Measurements from ENCODE around the gene SLC35G4.
"Not testable (repeated sequence)": the region's sequence is repeated elsewhere in the genome, so short reads cannot be mapped to it uniquely, and the experiment has no call there.

DNA sequence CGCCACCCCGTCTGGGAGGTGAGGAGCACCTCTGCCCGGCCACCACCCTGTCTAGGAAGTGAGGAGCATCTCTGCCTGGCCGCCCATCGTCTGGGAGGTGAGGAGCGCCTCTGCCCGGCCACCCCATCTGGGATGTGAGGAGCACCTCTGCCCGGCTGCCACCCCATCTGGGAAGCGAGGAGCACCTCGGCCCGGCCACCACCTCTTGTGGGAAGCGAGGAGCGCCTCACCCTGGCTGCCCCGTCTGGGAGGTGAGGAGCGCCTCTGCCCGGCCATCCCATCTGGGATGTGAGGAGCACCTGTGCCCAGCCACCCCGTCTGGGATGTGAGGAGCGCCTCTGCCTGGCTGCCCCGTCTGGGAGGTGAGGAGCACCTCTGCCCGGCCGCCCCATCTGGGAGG is 4.6 kb downstream of the SLC35G4 start:
- TF ChIP-seq EZH2phosphoT487 (IDR thresholded peaks at IDR 0.05; ENCODE audit: insufficient read depth, low read depth); EZH2 (IDR thresholded peaks at IDR 0.05; ENCODE audit: insufficient read depth, poor library complexity, severe bottlenecking): not testable (repeated sequence)

Data from GM23248 (cell line).